DOHH2 (cell line): ENCODE measurements around the gene PHLPP2.

Experiments used
- H3F3A ChIP-seq: fragments of 200-600 bp; sonication (generic), shearing (Covaris generic); 2 replicates; pipeline ENCODE4 v1.6.0; 2016; ENCODE audit warnings: antibody characterized with exemption, mild to moderate bottlenecking; ENCODE audit not compliant: control insufficient read depth, insufficient read depth
- H3K27ac ChIP-seq: fragments of 200-600 bp; sonication (generic); 2 replicates; pipeline ENCODE4 v1.5.1; 2014; ENCODE audit warnings: low read depth, mild to moderate bottlenecking, low read length, moderate library complexity
- H3K27me3 ChIP-seq: fragments of 200-600 bp; sonication (generic); 2 replicates; pipeline ENCODE4 v1.6.1; 2014; ENCODE audit warnings: mild to moderate bottlenecking, low read length, mixed read lengths; ENCODE audit not compliant: control insufficient read depth
- H3K36me3 ChIP-seq: fragments of 200-600 bp; sonication (generic); 2 replicates; pipeline ENCODE4 v1.6.1; 2014; ENCODE audit warnings: mild to moderate bottlenecking, low read length, moderate library complexity, mixed read lengths; ENCODE audit not compliant: control insufficient read depth
- H3K4me1 ChIP-seq: fragments of 200-600 bp; sonication (generic); 2 replicates; pipeline ENCODE4 v1.6.1; 2014; ENCODE audit warnings: mild to moderate bottlenecking, low read length, mixed read lengths; ENCODE audit not compliant: control insufficient read depth
- H3K4me2 ChIP-seq: fragments of 200-600 bp; sonication (generic); 2 replicates; pipeline ENCODE4 v1.6.0; 2014; ENCODE audit warnings: mild to moderate bottlenecking, low read length, moderate library complexity
- H3K4me3 ChIP-seq: fragments of 200-600 bp; sonication (generic); 2 replicates; pipeline ENCODE4 v1.5.1; 2014; ENCODE audit warnings: mild to moderate bottlenecking, low read length, mixed read lengths
- H3K79me2 ChIP-seq: fragments of 200-600 bp; sonication (generic); 2 replicates; pipeline ENCODE4 v1.6.1; 2014; ENCODE audit warnings: mild to moderate bottlenecking, low read length, mixed read lengths; ENCODE audit not compliant: control insufficient read depth
- H3K9me2 ChIP-seq: fragments of 200-600 bp; sonication (generic); replicated peaks from 2 replicates; pipeline ENCODE4 v1.6.1; 2014; ENCODE audit warnings: mild to moderate bottlenecking, low read length, mixed read lengths; ENCODE audit not compliant: control insufficient read depth
- H3K9me3 ChIP-seq: fragments of 200-600 bp; sonication (generic); 2 replicates; pipeline ENCODE4 v1.6.1; 2014; ENCODE audit warnings: antibody characterized with exemption, low read length, mixed read lengths; ENCODE audit not compliant: control insufficient read depth, insufficient read depth
- H4K20me1 ChIP-seq: fragments of 200-600 bp; sonication (generic); 2 replicates; pipeline ENCODE4 v1.6.0; 2014; ENCODE audit warnings: low read depth, mild to moderate bottlenecking, antibody characterized with exemption, low read length, moderate library complexity; ENCODE audit not compliant: control insufficient read depth, insufficient read depth
- CTCF ChIP-seq: fragments of 200-600 bp; sonication (generic); IDR thresholded peaks from one replicate; pipeline ENCODE4 v1.5.1; 2014; ENCODE audit warnings: antibody characterized with exemption, mild to moderate bottlenecking, low read depth, low read length; ENCODE audit not compliant: poor library complexity, severe bottlenecking
- EZH2phosphoT487 ChIP-seq: fragments of 200-600 bp; sonication (generic); IDR thresholded peaks from 2 replicates; pipeline ENCODE4 v1.6.1; 2017; ENCODE audit warnings: borderline replicate concordance, mild to moderate bottlenecking, antibody characterized with exemption, low read length, moderate library complexity, mixed read lengths

The PHLPP2 gene

GRCh38 chr16:71648921-71649320 lies 75.6 kb downstream of the PHLPP2 start:
- Histone ChIP-seq H3K4me1 (no peaks in the 10 kb centered on the region), H3K9me3 (no peaks in the 10 kb centered on the region), H3K4me3 (no peak overlapping the region), H3F3A (0 out of 2 replicates have a peak, but pooled peaks cover 2% of the 10 kb centered on the region), H3K4me2 (no peak overlapping the region), H3K27me3 (no peaks in the 10 kb centered on the region), H4K20me1 (no peaks in the 10 kb centered on the region), H3K79me2 (no peaks in the 10 kb centered on the region), H3K36me3 (peaks cover 18% of the 10 kb centered on the region), H3K9me2 (no peaks in the 10 kb centered on the region), H3K27ac (no peak overlapping the region)
- no peak for TF ChIP-seq EZH2phosphoT487
- peak; percentile 49 for TF ChIP-seq CTCF

- Histone ChIP-seq H3K4me2 (no peak overlapping the region), H3K27me3 (no peaks in the 10 kb centered on the region), H3F3A (0 out of 2 replicates have a peak, but pooled peaks cover 2% of the 10 kb centered on the region), H3K9me3 (no peaks in the 10 kb centered on the region), H3K9me2 (no peaks in the 10 kb centered on the region), H3K79me2 (no peaks in the 10 kb centered on the region), H4K20me1 (no peaks in the 10 kb centered on the region), H3K4me3 (no peak overlapping the region), H3K27ac (no peak overlapping the region), H3K36me3 (peaks cover 15% of the 10 kb centered on the region), H3K4me1 (no peaks in the 10 kb centered on the region)
- TF ChIP-seq CTCF, result no peak
- TF ChIP-seq EZH2phosphoT487, result no peak
These were observed 76.3 kb downstream of the PHLPP2 start for GRCh38 chr16:71648162-71648561.

- H3F3A ChIP-seq, result 0 out of 2 replicates have a peak, but pooled peaks cover 2% of the 10 kb centered on the region
- no peak overlapping the region for H3K27ac ChIP-seq
- H3K4me3 ChIP-seq, result no peak overlapping the region
- H3K4me1 ChIP-seq, result no peaks in the 10 kb centered on the region
- H3K9me3 ChIP-seq, result no peaks in the 10 kb centered on the region
- TF ChIP-seq EZH2phosphoT487 (no peak), CTCF (no peak)
- no peaks in the 10 kb centered on the region for H3K79me2 ChIP-seq
- H3K4me2 ChIP-seq, result no peak overlapping the region
- no peaks in the 10 kb centered on the region for H4K20me1 ChIP-seq
- H3K36me3 ChIP-seq, result peaks cover 8% of the 10 kb centered on the region; the same call in 1 of the 2 replicates
- H3K9me2 ChIP-seq, result no peaks in the 10 kb centered on the region
- no peaks in the 10 kb centered on the region for H3K27me3 ChIP-seq
These were observed 77.1 kb downstream of the PHLPP2 start for GRCh38 chr16:71647391-71647790.

- Histone ChIP-seq H3K9me2 (no peaks in the 10 kb centered on the region), H4K20me1 (no peaks in the 10 kb centered on the region), H3K27me3 (no peaks in the 10 kb centered on the region), H3K79me2 (no peaks in the 10 kb centered on the region), H3K9me3 (no peaks in the 10 kb centered on the region), H3K4me1 (no peaks in the 10 kb centered on the region), H3K4me3 (no peak overlapping the region), H3F3A (no peaks in the 10 kb centered on the region), H3K36me3 (peaks cover 8% of the 10 kb centered on the region; the same call in 1 of the 2 replicates), H3K27ac (no peak overlapping the region), H3K4me2 (no peak overlapping the region)
- TF ChIP-seq EZH2phosphoT487, result no peak
- TF ChIP-seq CTCF, result peak; percentile 57
These were observed 79.1 kb downstream of the PHLPP2 start for GRCh38 chr16:71645450-71645849.
